Mesothelial cell of epicardium (in vitro differentiated cells): Measurements from ENCODE around the gene MAP3K6. TPM values are rescaled to one million over a fixed set of nuclear protein-coding genes. Genes with fewer than 3 reads are reported as not detected.

Experiments
- DNase-seq, 2 experiments: peaks; one replicate each; pipeline ENCODE4 v3.0.0; 2021; ENCODE audit warnings: low spot score in 2 of 2; ENCODE audit not compliant: unreplicated experiment in 2 of 2
- H3K27ac Mint-ChIP-seq: 2 replicates; pipeline ENCODE4 v1.8.0; 2021; ENCODE audit warnings: mixed read lengths
- H3K27me3 Mint-ChIP-seq: 2 replicates; pipeline ENCODE4 v1.8.0; 2021; ENCODE audit warnings: low read depth, mixed read lengths
- H3K36me3 Mint-ChIP-seq: 2 replicates; pipeline ENCODE4 v1.8.0; 2021; ENCODE audit warnings: mixed read lengths
- H3K4me1 Mint-ChIP-seq: 2 replicates; pipeline ENCODE4 v1.8.0; 2021; ENCODE audit warnings: mixed read lengths
- H3K4me3 Mint-ChIP-seq: 2 replicates; pipeline ENCODE4 v1.8.0; 2021; ENCODE audit warnings: mild to moderate bottlenecking, moderate library complexity, mixed read lengths
- H3K9me3 Mint-ChIP-seq: 2 replicates; pipeline ENCODE4 v1.8.0; 2021; ENCODE audit warnings: mixed read lengths
- total RNA-seq: library from RNA; stranded (reverse); gene quantifications from 3 replicates; pipeline ENCODE4 v1.2.1, GENCODE V29; 2021
- TF ChIP-seq, protein P1 (sequence below): fragments of 200-600 bp; sonication (generic); IDR thresholded peaks from one replicate; pipeline ENCODE4 v1.5.0; 2021; ENCODE audit warnings: antibody characterized with exemption; ENCODE audit not compliant: unreplicated experiment

MAP3K6 gene
- total RNA-seq, 1 donor from 2014 or later = 13.7 TPM

DNA sequence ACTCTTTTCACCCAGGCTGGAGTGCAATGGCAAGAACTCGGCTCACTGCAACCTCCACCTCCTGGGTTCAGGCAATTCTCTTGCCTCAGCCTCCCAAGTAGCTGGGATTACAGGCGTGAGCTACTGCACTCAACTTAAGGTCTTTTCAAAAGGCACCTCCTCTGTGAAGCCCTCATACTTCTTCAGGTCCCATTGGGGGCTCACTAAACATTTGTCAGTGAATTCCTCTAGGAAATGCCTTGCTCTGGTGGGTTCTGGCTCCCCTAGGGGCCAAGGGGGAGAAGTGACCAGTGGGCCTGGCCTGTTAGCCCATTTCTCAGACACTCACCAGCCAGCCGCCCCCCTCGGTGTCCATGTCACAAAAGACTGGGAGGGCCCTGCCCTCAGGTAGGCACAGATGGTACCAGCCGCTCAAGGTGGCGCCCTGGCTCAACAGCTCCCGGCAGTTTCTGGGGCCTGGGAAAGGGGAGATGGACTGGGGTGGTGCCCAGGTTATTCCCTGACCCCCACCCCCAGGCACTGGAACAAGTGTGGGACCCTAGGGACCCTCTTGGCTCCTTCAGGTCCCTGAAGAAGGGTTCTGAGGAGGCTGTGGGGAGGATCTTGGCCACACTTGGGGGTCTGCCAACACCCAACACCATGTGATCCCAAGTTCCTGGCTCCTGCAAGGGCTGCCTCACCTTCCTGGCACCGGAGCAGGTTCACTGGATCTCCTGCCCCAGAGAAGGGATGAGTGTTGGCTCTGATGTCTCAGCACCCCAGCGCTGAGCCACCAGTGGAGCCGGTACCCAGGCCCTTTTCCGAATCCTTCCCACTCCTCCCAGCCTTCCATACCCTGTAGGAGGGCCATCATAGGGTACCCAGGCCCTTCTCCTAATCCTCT lies 6.3 kb upstream of the MAP3K6 start:
- TF ChIP-seq, protein P1, sequence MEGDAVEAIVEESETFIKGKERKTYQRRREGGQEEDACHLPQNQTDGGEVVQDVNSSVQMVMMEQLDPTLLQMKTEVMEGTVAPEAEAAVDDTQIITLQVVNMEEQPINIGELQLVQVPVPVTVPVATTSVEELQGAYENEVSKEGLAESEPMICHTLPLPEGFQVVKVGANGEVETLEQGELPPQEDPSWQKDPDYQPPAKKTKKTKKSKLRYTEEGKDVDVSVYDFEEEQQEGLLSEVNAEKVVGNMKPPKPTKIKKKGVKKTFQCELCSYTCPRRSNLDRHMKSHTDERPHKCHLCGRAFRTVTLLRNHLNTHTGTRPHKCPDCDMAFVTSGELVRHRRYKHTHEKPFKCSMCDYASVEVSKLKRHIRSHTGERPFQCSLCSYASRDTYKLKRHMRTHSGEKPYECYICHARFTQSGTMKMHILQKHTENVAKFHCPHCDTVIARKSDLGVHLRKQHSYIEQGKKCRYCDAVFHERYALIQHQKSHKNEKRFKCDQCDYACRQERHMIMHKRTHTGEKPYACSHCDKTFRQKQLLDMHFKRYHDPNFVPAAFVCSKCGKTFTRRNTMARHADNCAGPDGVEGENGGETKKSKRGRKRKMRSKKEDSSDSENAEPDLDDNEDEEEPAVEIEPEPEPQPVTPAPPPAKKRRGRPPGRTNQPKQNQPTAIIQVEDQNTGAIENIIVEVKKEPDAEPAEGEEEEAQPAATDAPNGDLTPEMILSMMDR = no peak
- no peaks in the 10 kb centered on the region for H3K27me3 Mint-ChIP-seq
- H3K4me1 Mint-ChIP-seq = peaks cover under 1% of the 10 kb centered on the region
- H3K36me3 Mint-ChIP-seq = no peaks in the 10 kb centered on the region
- no peak overlapping the region for H3K27ac Mint-ChIP-seq
- H3K9me3 Mint-ChIP-seq = no peaks in the 10 kb centered on the region
- no peak for DNase-seq
- H3K4me3 Mint-ChIP-seq = no peak overlapping the region

DNA sequence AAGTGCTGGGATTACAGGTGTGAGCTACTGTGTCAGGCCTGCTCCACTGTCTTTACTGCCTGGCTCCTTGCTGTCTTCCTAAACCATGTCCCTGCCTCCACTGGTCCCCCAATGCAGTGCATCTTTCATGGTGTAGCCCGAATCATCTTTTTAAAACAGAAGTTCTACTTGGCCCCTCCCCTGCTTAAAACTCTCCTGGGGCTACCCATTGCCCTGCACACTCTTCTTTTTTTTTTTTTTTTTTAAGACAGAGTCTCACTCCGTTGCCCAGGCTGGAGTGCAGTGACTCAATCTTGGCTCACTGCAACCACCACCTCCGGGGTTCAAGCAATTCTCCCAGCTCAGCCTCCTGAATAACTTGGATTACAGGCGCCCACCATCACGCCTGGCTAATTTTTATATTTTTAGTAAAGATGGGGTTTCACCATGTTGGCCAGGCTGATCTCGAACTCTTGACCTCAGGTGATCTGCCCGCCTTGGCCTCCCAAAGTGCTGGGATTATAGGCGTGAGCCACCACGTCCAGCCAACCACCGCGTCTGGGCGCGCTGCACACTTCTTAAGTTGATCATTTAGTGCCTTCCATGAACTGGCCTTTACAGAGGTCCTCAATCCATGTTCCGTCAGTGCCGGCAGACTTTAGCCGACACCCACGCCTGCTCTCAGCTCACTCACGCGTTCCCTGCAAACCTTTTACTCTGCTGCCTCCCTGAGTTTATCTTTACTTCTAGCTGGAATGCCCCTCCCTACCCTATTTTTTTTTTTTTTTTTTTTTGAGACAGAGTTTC lies 5.5 kb upstream of the MAP3K6 start:
- DNase-seq = no peak
- TF ChIP-seq, protein P1 = no peak
- Mint-ChIP-seq H3K4me3 (no peak overlapping the region), H3K27ac (no peak overlapping the region), H3K4me1 (no peaks in the 10 kb centered on the region), H3K36me3 (no peaks in the 10 kb centered on the region), H3K27me3 (no peaks in the 10 kb centered on the region), H3K9me3 (no peaks in the 10 kb centered on the region)

DNA sequence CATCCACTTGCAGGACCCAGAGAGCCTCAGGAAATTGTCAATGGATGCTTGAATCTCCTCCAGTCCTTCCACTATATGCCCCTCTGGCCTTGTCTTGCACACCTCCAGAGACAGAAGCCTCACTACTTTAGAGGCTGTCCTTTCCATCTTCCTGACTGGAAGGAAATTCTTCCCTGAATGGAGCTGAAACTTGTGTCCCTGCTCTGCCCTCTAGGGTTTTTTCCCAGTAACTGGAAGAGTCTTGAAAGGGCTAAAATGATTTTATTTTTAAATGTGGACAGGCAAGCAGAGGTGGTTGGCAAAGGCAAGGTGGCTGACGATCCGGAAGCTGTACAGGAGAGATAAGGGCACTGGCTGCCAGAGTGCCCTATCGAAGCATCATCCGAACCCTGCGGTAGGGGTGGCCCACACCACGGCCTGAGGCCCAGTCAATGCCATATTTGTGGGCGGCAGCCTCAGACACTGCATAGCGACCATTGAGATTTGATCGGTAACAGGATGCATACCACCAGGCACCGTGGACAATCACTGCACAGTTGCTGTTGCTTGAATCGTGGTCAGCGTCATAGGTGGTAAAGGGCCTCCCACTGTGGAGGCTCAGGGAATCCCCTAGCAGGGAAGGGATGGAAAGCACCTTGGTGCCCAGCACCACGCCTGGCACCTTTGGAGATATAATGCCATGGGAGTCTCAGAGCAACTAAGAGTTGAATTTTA lies 2.3 kb upstream of the MAP3K6 start:
- Mint-ChIP-seq H3K9me3 (no peaks in the 10 kb centered on the region), H3K36me3 (no peaks in the 10 kb centered on the region), H3K4me3 (no peak overlapping the region), H3K27me3 (no peaks in the 10 kb centered on the region), H3K4me1 (peaks cover 18% of the 10 kb centered on the region), H3K27ac (no peak overlapping the region)
- TF ChIP-seq, protein P1 = no peak
- no peak for DNase-seq

DNA sequence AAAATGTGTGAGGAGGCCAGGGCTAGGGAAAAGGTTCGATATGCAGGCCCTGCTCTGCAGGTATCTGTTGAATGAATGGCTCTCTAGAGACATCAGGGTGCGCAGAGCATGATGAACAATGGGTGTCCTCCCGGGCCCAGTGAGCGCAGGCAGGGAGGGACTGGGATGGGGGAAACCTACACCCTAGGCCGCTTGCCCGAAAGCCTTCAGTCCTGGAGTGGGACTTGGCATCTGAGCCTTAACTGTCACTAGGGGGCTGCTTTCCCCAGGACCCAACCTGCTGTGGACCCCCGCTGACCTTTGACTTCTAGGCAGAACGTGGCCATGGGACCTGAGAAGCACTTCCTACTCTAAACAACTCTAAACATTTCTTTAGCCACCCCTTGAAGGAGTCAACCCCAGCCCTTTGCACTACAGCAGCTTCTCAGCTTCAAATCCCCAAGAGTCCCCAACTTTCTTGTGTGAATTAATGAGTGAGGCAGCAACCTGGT lies 444 bp upstream of the MAP3K6 start:
- H3K4me3 Mint-ChIP-seq = peak overlapping the region; percentile 69
- TF ChIP-seq, protein P1 = no peak
- H3K27me3 Mint-ChIP-seq = no peaks in the 10 kb centered on the region
- H3K9me3 Mint-ChIP-seq = no peaks in the 10 kb centered on the region
- no peak overlapping the region for H3K27ac Mint-ChIP-seq
- DNase-seq = no peak
- H3K36me3 Mint-ChIP-seq = peaks cover 1% of the 10 kb centered on the region
- peaks cover 18% of the 10 kb centered on the region for H3K4me1 Mint-ChIP-seq

DNA sequence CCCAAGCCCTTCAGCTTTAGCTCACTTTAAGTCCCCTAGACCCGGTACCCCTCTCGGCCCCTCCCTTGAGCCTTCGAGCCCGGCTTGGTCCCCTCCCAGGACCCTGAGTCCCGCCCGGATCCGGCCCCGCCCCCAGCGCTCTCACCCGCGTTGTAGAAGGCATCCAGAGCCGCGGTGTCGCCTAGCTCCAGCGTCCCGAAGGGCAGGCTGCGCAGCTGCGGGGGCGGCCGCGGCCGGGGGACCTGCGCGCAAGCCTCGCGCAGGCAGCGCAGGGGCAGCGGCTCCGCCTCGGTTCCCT lies 699 bp downstream of the MAP3K6 start:
- DNase-seq = peak; percentile 50 to 76
- H3K27ac Mint-ChIP-seq = peak overlapping the region; percentile 92
- H3K36me3 Mint-ChIP-seq = peaks cover 1% of the 10 kb centered on the region
- peak overlapping the region; percentile 80 for H3K4me3 Mint-ChIP-seq
- TF ChIP-seq, protein P1 = no peak
- H3K27me3 Mint-ChIP-seq = peaks cover 3% of the 10 kb centered on the region
- peaks cover 18% of the 10 kb centered on the region for H3K4me1 Mint-ChIP-seq
- H3K9me3 Mint-ChIP-seq = no peaks in the 10 kb centered on the region
